HG02798 (cell line): ENCODE data around the gene GNAS.
"Not testable (repeated sequence)": the region's sequence is repeated elsewhere in the genome, so short reads cannot be mapped to it uniquely, and the experiment has no call there.

ENCODE experiments used
- ATAC-seq: cut with Tn5 transposase; IDR thresholded peaks from one replicate; pipeline ENCODE4 v1.9.1; 2021; ENCODE audit warnings: mild to moderate bottlenecking; ENCODE audit not compliant: unreplicated experiment, poor library complexity

The GNAS gene

DNA sequence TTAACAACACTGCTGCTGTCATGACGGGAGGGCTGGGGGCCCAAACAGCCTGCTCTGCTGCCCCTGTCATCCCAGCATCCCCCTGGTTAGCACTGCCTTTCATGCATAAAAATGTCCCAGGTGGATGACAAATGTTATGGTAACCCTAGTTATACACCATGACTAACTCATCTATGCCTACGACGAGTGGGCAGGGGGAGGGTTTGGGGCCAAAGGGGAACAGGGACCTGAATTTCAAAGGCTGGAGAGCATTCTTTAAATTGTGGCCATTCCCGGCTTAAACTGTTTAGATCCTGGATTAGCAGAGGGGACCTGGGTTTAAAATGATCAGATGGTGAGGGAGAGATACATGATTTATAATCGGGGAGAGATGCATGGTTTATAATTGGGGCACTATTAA is 26.2 kb upstream of the GNAS start:
- no peak for ATAC-seq

DNA sequence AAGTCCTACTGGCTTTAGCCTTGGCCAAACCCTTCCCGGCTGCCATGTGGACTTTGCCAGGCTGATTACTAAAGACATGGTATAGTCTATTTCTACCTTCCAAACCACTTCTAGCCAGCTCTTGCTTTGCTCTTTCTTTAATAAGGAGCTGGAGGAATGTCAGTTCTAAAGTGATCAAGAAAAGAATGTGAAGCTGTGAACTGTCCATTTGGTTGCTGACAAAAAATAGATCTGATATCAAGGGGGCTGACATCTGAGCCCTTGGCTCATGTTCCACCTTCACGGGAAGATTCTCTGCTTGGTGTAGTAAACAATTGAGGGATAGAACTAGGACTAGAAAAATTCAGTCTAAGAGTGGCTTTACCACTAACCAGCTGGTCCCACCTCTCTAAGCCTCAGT is 24.4 kb upstream of the GNAS start:
- no peak for ATAC-seq

DNA sequence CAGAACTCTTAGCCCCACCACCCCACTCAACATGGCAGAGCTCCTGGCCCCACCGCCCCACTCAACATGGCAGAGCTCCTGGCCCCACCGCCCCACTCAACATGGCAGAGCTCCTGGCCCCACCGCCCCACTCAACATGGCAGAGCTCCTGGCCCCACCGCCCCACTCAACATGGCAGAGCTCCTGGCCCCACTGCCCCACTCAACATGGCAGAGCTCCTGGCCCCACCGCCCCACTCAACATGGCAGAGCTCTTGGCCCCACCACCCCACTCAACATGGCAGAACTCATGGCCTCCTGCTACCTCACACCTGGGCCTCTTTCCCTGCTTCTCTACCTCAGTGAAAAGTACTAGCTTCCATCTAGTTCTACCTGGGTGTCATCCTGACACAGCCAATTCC is 23.7 kb upstream of the GNAS start:
- not testable (repeated sequence) for ATAC-seq

DNA sequence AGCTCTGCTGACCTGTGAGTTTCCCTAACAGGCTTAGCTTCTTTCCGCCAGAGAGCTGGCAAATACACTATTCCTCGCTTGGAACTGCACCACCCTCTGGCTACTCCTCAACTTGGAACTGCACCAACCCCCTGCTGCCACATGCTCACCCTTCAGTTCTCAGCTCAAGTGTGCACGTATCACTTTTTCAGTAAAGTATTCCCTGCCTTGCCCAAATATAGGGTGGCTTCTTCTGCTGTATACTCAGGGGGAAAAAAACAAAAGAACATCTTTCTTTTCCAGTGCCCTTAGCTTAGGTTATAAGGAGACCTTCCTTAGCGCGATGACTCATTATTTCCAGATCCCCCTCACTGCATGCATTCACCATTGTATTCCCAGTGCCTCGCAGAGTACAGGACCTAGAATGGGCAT is 23.0 kb upstream of the GNAS start:
- no peak for ATAC-seq

DNA sequence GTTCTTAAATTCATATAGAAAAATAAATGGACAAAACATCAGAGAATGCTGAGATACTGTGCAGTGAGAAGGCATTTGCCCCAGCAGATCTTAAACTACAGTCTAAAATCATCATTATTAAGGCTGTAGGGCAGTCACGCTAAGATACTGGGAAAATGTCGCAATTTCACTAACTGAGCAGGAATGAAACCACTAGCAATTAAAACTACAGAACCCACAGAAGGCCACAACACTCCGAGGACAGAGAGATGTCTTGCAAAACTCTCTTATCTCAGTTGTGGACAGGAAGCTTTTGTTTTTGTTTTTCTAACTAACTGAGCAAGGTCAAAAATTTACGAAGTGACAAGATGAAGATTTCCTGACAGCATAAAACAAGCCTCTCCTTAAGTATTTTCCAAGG is 20.1 kb upstream of the GNAS start:
- ATAC-seq = no peak

DNA sequence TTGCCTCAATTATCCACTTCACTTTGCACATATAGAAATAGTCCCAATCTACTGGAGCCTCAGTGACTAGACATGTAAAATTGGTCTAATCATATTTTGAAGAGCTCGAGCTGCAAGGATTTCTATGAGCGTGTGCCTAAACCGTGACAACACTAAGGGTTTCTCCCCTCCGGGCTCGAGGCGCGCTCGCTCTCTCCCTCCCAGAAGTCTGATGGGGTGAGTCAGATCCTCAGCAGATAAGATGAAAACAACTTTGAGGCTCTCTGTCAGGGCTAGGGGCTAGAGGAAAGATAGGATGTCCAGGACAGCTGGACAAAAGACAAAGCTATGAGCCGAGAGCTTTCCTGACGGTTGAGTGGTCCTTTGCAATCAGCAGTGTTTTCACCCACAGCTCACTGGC is 18.6 kb upstream of the GNAS start:
- ATAC-seq = no peak

DNA sequence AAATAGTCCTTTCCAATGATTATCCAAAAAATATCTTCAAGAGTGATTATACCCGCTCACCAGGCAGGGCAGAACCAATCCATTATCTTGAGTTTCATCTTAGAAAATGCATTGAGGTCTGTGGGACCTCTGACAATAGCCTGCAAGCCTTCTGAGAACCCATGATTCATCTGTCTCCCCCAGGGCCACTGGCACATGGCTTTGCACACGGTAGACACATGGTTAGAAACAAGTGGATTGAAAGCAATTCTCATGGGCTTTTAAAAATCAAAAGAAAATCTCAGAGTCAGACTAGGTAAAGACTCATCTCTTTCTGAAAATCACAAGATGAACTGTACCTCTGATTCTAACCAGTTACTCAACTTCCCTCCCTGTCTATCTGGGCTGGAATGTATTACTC is 17.3 kb upstream of the GNAS start:
- ATAC-seq = no peak

DNA sequence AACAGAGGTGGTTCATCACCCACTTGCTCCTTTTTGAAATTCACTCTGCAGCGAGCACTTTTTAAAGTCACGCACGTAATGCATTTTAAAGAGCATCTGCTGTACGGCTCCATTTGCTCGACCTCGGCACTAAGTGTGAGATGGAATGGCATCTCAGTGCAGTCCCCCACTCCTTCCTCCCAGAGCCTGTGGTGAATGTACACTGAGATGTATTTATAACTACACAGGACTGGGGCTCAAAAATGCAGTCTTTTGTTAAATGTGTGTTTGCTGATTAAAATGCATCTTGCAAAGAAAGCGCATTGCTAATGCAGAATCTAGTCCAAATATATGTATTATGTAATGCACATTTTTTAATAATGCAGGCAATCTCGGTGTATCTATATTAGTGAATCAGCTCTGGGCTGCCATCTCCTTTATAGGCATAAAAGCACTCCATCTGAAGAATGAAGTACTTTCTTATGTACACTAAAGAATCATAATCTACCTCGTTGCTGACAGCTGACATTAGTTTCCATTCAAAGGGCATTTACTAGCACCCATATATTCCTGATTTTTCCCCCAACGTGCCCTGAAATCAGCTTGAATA is 15.8 kb upstream of the GNAS start:
- no peak for ATAC-seq

DNA sequence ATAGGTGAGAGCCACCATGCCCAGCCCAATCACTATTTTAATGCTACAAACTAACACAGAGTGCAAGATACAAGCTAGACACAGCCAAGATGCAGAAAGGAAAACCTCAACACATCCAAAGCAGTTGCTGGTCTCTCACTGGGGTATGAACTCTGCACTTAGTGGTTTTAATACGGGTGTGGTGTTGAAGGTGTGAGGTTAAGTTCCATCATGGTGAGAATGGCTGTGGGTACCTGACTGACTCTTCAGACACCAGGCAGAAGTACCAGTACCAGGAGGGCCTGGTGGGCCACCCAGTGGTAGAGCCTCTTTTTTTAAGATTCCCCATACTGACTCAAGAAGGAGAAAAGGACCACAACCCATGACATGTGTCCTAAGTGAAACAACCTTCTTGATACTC is 14.8 kb upstream of the GNAS start:
- no peak for ATAC-seq

DNA sequence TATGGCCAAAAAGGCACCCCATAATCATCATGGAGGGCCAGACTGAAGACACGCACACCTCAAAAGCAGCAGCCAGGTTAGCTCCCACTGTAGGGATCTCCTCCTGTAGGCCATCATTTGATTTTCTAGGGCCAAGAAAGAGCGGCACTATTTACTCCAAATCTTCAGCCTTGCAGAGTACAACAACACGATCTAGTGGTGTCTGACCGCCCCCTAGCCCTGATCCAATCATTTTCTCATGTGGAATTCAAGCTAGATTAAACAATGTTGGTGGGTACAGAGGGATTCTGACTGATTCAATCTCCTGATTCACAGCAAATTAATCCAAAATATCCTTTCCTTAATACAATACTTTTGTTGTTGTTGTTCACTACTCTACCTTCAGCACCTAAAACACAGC is 14.3 kb upstream of the GNAS start:
- no peak for ATAC-seq

DNA sequence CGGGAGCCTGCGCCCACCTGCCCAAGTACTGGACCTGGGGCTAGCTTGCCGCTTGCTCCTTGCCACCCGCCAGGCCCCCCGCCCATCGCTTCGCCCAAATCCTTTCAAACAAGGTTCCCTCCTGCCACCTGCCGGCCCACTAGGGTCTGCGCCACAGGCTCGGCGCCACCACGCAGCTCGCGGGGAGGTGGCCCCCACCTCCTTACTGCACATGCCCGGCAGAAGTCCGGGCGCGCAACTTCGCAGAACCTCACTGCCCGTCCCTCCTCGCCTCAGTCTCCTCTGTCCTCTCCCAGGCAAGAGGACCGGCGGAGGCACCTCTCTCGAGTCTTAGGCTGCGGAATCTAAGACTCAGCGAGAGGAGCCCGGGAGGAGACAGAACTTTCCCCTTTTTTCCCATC is 13.0 kb upstream of the GNAS start:
- no peak for ATAC-seq

DNA sequence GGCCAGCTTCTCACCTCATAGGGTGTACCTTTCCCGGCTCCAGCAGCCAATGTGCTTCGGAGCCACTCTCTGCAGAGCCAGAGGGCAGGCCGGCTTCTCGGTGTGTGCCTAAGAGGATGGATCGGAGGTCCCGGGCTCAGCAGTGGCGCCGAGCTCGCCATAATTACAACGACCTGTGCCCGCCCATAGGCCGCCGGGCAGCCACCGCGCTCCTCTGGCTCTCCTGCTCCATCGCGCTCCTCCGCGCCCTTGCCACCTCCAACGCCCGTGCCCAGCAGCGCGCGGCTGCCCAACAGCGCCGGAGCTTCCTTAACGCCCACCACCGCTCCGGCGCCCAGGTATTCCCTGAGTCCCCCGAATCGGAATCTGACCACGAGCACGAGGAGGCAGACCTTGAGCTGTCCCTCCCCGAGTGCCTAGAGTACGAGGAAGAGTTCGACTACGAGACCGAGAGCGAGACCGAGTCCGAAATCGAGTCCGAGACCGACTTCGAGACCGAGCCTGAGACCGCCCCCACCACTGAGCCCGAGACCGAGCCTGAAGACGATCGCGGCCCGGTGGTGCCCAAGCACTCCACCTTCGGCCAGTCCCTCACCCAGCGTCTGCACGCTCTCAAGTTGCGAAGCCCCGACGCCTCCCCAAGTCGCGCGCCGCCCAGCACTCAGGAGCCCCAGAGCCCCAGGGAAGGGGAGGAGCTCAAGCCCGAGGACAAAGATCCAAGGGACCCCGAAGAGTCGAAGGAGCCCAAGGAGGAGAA is 12.3 kb upstream of the GNAS start:
- no peak for ATAC-seq

DNA sequence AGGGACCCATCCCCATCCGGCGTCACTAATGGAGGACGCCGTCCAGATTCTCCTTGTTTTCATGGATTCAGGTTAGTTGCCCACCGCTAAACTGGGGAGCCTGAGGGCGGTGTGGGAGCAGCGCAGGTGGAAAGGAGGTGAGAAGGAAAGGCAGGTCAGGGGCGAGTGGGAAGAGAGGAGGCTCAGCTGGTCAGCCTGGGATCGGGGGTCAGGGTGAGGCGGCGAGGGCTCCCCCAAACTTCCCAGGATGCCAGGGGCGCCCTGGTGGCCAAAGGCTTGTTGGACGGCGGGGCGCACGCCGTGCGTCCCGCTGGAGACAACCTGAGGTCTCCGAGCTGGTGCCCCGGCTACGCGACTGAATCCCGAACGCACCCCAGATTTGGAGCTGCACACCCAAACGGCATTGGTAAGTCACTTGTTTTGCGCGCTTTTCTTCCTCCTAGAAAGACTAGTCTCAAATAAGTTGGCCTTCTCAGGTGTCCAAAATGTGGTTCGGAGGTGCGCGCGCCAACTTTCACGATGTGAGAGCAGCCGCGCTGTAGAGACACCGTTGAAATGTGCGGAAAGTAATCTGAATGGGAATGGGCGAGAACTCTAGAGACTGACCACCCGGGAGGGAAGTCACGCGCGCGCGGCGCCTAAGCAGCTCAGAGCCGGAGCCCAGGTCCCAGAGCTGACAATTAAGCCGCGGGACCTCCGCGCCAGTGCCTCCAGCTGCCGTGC is 11.5 kb upstream of the GNAS start:
- ATAC-seq = no peak

DNA sequence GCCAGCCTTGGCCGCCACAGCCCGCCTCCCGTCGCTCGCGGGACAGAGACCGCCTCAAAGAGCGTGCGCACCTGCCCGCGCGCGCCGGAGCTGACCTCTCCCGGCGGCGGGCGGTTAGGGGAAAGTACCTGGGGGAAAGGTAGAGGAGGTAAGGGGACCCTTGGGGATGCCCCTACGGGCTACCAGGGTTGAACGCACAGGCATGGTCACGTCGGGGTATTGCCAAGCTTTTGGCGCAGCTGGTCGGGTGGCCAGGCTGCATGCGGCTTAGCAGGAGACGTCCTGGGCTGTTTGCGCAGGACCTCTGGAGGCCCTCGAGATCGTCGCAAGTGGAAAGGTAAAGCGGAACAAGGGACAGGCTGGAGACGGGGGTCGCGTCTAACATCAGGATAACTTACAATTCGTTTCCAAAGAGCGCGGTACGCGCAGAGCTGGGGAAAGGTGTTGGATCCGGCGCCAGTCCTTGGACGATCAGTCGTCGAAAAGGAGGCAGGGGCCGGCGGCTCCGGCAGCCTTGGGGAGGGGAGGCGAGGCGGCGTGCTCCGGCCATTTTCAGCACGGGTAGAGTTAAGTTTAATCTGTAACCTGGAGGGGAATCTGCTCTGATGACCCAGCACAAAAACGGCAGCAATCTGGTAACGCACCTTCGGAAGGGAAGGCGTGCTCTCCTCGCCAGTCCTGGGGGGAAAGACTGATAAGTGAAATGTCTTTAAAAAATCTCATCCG is 10.8 kb upstream of the GNAS start:
- ATAC-seq = no peak

DNA sequence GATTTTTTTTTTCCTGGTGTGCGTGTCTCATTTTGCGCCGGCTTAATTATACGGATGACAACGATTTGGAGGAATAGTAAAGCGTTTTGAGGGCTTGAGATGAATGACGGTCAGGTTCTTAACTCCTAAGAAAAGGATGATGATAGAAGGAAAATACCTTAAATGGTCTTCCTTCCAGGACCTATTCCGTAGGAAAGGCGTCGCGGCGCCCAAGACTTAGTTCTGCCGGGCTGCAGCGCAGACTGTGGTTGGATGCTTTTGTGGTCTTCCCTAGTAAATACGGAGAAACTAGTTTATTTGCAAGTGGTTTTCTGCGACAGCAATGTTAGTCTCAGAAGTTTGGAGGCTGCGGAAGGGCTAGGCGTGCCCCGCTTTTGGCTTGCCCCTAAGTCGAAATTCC is 10.2 kb upstream of the GNAS start:
- ATAC-seq = no peak

DNA sequence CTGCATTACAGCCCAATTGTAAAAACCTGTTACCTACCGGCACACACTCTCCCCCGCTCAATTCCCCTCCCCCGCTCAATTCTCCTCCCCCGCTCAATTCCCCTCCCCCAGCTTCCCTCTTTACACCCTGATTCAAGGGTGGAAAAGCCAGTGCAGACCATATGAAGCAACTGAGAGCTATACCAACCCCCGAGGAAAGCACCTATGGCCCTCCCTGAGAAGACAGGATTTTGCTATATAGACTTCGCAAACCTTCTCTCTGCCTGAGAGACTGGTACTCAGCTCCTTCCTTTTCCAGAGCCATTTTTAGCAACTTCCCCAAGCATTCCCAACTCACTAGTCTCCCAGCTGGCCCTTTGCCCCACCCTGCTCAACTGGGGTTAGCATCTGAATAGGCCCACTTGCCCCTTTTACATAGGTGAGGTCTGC is 9.4 kb upstream of the GNAS start:
- no peak for ATAC-seq

DNA sequence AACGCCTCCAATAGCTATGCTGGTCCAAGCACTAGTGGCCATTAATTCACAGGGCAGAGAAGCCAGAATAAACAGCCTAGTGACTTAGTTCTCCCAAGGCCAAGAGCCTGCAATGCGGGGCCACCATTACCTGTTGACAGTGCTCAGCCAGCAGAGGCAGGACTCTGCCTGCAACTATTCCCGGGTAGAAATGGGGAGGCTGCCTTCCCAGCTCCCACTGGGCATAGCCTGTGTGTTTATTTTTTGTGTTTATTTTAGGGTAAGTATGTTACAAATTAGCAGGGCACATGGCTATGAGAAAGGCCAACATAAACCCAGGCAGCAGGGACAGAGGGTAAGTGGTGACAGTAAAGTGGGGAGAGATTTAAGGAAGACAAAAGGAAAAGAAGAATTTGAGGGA is 6.8 kb upstream of the GNAS start:
- no peak for ATAC-seq

DNA sequence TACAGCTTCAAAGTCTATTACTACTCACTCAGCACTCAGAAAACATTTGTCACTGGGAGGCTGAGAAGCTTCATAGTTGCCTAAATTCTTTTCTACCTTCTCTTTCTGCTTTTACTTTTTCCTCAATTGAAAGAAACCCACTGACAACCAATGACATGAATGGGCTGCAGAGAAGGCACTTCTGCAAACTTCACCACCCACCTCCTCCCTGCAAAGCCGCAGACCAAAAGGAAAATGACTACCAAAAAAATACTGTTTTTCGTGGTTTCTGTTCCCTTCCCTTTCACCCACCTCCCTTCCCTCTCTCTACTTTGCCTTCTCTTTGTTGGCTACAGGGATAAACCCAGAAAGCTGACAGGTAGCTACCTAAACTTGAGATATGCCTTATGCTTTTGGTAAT is 5.1 kb upstream of the GNAS start:
- ATAC-seq = no peak

DNA sequence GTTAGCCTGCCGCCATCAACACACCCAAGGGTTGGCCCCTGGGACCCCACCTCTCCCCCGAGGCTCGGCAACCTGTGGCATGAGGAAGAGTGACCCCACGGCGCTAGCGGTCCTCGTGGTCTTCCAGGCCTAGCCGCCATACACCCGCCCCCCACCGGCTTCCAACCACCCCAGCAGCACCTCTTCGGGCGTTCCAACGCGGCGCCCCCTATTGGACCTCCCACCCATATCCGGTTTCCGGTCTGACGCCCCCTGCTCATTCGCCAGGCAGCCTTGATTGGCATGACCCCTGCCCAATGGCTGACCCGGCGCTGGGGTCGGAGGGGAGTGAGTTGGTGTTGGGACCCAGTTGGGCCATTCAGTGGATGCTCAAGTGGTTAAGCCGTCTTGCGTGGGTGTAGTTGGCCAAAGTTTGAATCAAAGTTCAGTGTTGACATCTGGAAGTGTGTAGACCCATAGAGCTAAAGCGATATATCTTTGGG is 1.8 kb upstream of the GNAS start, which contains the start of gene GNAS-AS1:
TSS of gene GNAS-AS1 (minus strand) at position 210 of the 482 bp plus-strand sequence.
- peak; percentile 91 for ATAC-seq

DNA sequence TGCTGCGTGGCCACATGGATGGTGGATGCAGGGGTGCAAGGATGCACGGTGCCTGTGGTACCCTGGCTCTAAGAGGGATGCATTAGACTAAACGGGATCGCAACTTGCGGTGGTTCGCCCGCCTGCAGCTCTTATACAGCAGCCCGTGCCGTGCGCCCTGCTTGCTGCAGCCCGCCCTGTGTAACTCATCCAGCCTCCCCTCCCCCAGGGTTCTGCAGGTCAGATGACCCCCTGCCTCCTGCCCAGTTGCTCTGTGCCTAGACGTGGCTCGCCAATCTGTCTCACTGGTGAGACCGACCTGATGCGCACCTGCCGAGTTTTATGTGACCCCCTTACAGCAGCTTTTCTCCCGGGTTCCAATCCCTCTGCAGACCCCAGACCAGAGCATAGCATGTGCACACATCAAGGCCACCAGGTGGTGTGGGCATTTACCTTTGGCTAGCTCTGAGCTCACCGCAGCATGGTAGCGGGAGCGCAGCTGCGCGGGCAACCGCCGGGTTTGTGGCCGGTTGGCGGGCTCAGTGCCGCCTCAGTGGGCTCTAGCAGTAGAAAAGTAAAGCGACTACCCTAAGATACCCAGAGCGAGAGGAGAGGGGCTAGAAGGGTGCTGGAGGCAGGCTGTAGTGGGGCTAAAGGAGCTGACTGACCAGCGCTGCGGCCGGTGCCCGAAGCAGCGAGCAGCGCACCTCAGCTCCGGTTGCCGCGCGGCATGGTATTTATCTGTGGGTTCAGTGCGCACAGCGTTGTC is 1.1 kb upstream of the GNAS start:
- ATAC-seq = peak; percentile 1
